ENCODE results near the gene TMEM242.

- TF ChIP-seq EZH2 (IDR thresholded peaks at IDR 0.05; ENCODE audit: insufficient read depth, low read length) (no peak), CTCF (IDR thresholded peaks at IDR 0.05; ENCODE audit: insufficient read depth, low read depth, low read length) (no peak)
Observed at GRCh38 chr6:157284738-157285421, 38.4 kb downstream of the TMEM242 start.

All from astrocyte (in vitro differentiated cells and primary cell).